GM23338 (cell line): ENCODE data around the gene RABGAP1L.

Experiments
- CREB1 ChIP-seq: fragments of 250-450 bp; sonication (Bioruptor Pico); IDR thresholded peaks from 2 replicates; pipeline ENCODE4 v1.5.0; 2020; ENCODE audit warnings: low read depth, mild to moderate bottlenecking, moderate library complexity
- EZH2 ChIP-seq: fragments of 200-600 bp; sonication (generic); IDR thresholded peaks from one replicate; pipeline ENCODE4 v1.8.0; 2017; ENCODE audit warnings: antibody characterized with exemption, mild to moderate bottlenecking, low read depth; ENCODE audit not compliant: unreplicated experiment
- EZH2phosphoT487 ChIP-seq: fragments of 200-600 bp; sonication (generic); IDR thresholded peaks from one replicate; pipeline ENCODE4 v1.8.1; 2018; ENCODE audit warnings: antibody characterized with exemption; ENCODE audit not compliant: unreplicated experiment
- JUNB ChIP-seq: IDR thresholded peaks from one replicate; pipeline ENCODE4 v1.6.1; 2016; ENCODE audit warnings: antibody characterized with exemption; ENCODE audit not compliant: unreplicated experiment
- NANOG ChIP-seq: IDR thresholded peaks from 2 replicates; pipeline ENCODE4 v1.6.1; 2016; ENCODE audit warnings: antibody characterized with exemption, borderline replicate concordance
- POLR2AphosphoS5 ChIP-seq: IDR thresholded peaks from 2 replicates; pipeline ENCODE4 v1.6.1; 2016; ENCODE audit warnings: antibody characterized with exemption, low read depth
- STAT1 ChIP-seq: IDR thresholded peaks from one replicate; pipeline ENCODE4 v1.6.1; 2016; ENCODE audit warnings: antibody characterized with exemption; ENCODE audit not compliant: unreplicated experiment
- ZNF114 ChIP-seq: fragments of 250-450 bp; sonication (Bioruptor Pico); IDR thresholded peaks from 2 replicates; pipeline ENCODE4 v1.5.0; 2020; ENCODE audit warnings: mild to moderate bottlenecking, moderate library complexity
- ZNF331 ChIP-seq: fragments of 250-450 bp; sonication (Bioruptor Pico); IDR thresholded peaks from 2 replicates; pipeline ENCODE4 v1.5.0; 2020; ENCODE audit warnings: low read depth, mild to moderate bottlenecking, moderate library complexity
- TF ChIP-seq, protein P1 (sequence below), 2 experiments: fragments of 200-600 bp in 1 of 2; sonication (generic) in 1 of 2; conservative IDR thresholded peaks; 2 replicates each; pipeline versions ENCODE4 v1.5.1 to v1.6.1; 2016 to 2017; ENCODE audit warnings: antibody characterized with exemption in 2 of 2, low read depth in 2 of 2, mild to moderate bottlenecking in 2 of 2, moderate library complexity in 1 of 2
- TF ChIP-seq, protein P2 (sequence below): IDR thresholded peaks from one replicate; pipeline ENCODE4 v1.6.1; 2018; ENCODE audit warnings: antibody characterized with exemption; ENCODE audit not compliant: unreplicated experiment
- TF ChIP-seq, protein P3 (sequence below): IDR thresholded peaks from 2 replicates; pipeline ENCODE4 v1.6.1; 2016; ENCODE audit warnings: antibody characterized with exemption

DNA sequence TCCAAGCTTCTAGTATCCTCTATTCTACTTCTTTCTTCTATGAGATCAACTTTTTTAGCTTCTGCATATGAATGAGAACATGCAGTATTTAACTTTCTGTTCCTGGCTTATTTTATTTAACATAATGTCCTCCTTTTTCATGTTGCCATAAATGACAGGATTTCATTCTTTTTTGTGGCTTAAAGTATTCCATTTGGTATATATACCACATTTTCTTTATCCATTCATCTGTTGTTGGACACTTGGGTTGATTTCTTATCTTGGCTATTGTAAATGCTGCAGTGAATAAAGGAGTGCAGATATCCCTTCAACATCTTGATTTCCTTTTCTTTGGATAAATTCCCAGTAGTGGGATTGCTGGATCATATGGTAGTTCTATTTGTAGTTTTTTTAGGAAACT is 498.1 kb downstream of the RABGAP1L start:
- TF ChIP-seq POLR2AphosphoS5 (no peak), EZH2phosphoT487 (no peak), EZH2 (no peak), JUNB (no peak), ZNF114 (CRISPR knock-in tag) (no peak), ZNF331 (CRISPR knock-in tag) (no peak), NANOG (no peak), CREB1 (CRISPR knock-in tag) (no peak), STAT1 (no peak)
- TF ChIP-seq, protein P1, sequence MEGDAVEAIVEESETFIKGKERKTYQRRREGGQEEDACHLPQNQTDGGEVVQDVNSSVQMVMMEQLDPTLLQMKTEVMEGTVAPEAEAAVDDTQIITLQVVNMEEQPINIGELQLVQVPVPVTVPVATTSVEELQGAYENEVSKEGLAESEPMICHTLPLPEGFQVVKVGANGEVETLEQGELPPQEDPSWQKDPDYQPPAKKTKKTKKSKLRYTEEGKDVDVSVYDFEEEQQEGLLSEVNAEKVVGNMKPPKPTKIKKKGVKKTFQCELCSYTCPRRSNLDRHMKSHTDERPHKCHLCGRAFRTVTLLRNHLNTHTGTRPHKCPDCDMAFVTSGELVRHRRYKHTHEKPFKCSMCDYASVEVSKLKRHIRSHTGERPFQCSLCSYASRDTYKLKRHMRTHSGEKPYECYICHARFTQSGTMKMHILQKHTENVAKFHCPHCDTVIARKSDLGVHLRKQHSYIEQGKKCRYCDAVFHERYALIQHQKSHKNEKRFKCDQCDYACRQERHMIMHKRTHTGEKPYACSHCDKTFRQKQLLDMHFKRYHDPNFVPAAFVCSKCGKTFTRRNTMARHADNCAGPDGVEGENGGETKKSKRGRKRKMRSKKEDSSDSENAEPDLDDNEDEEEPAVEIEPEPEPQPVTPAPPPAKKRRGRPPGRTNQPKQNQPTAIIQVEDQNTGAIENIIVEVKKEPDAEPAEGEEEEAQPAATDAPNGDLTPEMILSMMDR (conservative IDR thresholded peaks at IDR 0.05; ENCODE audit: low read depth in 2 of 2): no peak
- TF ChIP-seq, protein P2, sequence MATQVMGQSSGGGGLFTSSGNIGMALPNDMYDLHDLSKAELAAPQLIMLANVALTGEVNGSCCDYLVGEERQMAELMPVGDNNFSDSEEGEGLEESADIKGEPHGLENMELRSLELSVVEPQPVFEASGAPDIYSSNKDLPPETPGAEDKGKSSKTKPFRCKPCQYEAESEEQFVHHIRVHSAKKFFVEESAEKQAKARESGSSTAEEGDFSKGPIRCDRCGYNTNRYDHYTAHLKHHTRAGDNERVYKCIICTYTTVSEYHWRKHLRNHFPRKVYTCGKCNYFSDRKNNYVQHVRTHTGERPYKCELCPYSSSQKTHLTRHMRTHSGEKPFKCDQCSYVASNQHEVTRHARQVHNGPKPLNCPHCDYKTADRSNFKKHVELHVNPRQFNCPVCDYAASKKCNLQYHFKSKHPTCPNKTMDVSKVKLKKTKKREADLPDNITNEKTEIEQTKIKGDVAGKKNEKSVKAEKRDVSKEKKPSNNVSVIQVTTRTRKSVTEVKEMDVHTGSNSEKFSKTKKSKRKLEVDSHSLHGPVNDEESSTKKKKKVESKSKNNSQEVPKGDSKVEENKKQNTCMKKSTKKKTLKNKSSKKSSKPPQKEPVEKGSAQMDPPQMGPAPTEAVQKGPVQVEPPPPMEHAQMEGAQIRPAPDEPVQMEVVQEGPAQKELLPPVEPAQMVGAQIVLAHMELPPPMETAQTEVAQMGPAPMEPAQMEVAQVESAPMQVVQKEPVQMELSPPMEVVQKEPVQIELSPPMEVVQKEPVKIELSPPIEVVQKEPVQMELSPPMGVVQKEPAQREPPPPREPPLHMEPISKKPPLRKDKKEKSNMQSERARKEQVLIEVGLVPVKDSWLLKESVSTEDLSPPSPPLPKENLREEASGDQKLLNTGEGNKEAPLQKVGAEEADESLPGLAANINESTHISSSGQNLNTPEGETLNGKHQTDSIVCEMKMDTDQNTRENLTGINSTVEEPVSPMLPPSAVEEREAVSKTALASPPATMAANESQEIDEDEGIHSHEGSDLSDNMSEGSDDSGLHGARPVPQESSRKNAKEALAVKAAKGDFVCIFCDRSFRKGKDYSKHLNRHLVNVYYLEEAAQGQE: no peak
- TF ChIP-seq, protein P3, sequence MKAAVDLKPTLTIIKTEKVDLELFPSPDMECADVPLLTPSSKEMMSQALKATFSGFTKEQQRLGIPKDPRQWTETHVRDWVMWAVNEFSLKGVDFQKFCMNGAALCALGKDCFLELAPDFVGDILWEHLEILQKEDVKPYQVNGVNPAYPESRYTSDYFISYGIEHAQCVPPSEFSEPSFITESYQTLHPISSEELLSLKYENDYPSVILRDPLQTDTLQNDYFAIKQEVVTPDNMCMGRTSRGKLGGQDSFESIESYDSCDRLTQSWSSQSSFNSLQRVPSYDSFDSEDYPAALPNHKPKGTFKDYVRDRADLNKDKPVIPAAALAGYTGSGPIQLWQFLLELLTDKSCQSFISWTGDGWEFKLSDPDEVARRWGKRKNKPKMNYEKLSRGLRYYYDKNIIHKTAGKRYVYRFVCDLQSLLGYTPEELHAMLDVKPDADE: no peak
